Ramos (cell line): ENCODE data around the gene DACT2.
"Not testable (repeated sequence)": the region's sequence is repeated elsewhere in the genome, so short reads cannot be mapped to it uniquely, and the experiment has no call there.

ENCODE experiments used
- in situ Hi-C: fragments of 300-500 bp; cut with MboI; formaldehyde crosslinking; loops from one replicate; pipeline ENCODE4 v1.14.3; 2022; ENCODE audit warnings: low sequenced_read_pairs; ENCODE audit not compliant: unreplicated experiment

DACT2 gene

GRCh38 chr6:168305863-168306262 lies 13.7 kb downstream of the DACT2 start:
- in situ Hi-C loops: no loop called here

GRCh38 chr6:168305096-168305749 lies 14.4 kb downstream of the DACT2 start:
- in situ Hi-C loops: no loop called here

GRCh38 chr6:168304752-168305015 lies 14.9 kb downstream of the DACT2 start:
- in situ Hi-C loops: no loop called here

GRCh38 chr6:168303982-168304751 lies 15.4 kb downstream of the DACT2 start:
- in situ Hi-C loops: no loop called here

GRCh38 chr6:168302534-168302933 lies 17.0 kb downstream of the DACT2 start:
- in situ Hi-C loops: no loop called here

GRCh38 chr6:168301648-168302398 lies 17.8 kb downstream of the DACT2 start:
- in situ Hi-C loops: no loop called here

GRCh38 chr6:168300975-168301647 lies 18.5 kb downstream of the DACT2 start:
- in situ Hi-C loops: no loop called here

GRCh38 chr6:168299541-168300511 lies 19.8 kb downstream of the DACT2 start:
- in situ Hi-C loops: no loop called here

GRCh38 chr6:168297643-168298042 lies 21.9 kb downstream of the DACT2 start:
- in situ Hi-C loops: no loop called here

- in situ Hi-C loops: no loop called here
These were observed 24.7 kb downstream of the DACT2 start for GRCh38 chr6:168294901-168295300.

GRCh38 chr6:168293636-168294530 lies 25.7 kb downstream of the DACT2 start:
- in situ Hi-C loops: no loop called here

GRCh38 chr6:168292826-168293225 lies 26.8 kb downstream of the DACT2 start:
- in situ Hi-C loops: no loop called here

GRCh38 chr6:168291450-168291849 lies 28.1 kb downstream of the DACT2 start:
- in situ Hi-C loops: no loop called here

GRCh38 chr6:168290095-168290494 lies 29.5 kb downstream of the DACT2 start:
- in situ Hi-C loops: no loop called here

GRCh38 chr6:168289571-168289962 lies 30.0 kb downstream of the DACT2 start:
- in situ Hi-C loops: no loop called here

GRCh38 chr6:168288781-168289570 lies 30.6 kb downstream of the DACT2 start:
- in situ Hi-C loops: no loop called here

- in situ Hi-C loops: not testable (repeated sequence)
These were observed 32.1 kb downstream of the DACT2 start for GRCh38 chr6:168287460-168287859.
